ENCODE data around the gene IGF2BP2.
A peak's percentile ranks its signal among the peaks of the same experiment; 100 is the strongest.

The IGF2BP2 gene

GRCh38 chr3:185678027-185678426 lies 146.8 kb downstream of the IGF2BP2 start:
- no peak overlapping the region for H4K12ac ChIP-seq (ENCODE audit: low read depth, low read length)
- no peak overlapping the region for H2BK5ac ChIP-seq (ENCODE audit: low read depth, low read length, poor library complexity)
- H3K9ac ChIP-seq (ENCODE audit: low read length): no peak overlapping the region
- H4K91ac ChIP-seq (ENCODE audit: low read depth, low read length): no peak overlapping the region
- no peaks in the 10 kb centered on the region for H3K9me3 ChIP-seq (ENCODE audit: insufficient read depth, low read depth, low read length)
- H3K27me3 ChIP-seq (ENCODE audit: insufficient read depth, low read length): no peaks in the 10 kb centered on the region
- no peak overlapping the region for H3K4me3 ChIP-seq (ENCODE audit: low read depth, low read length)
- no peak overlapping the region for H3K18ac ChIP-seq (ENCODE audit: low read length)
- H3K27ac ChIP-seq (ENCODE audit: low read depth, low read length): no peak overlapping the region
- no peaks in the 10 kb centered on the region for H3K79me1 ChIP-seq (ENCODE audit: low read length)
- no peak overlapping the region for H2BK12ac ChIP-seq (ENCODE audit: low read length)
- no peaks in the 10 kb centered on the region for H3K4me1 ChIP-seq (ENCODE audit: control insufficient read depth in 1 of 2, insufficient read depth in 2 of 2, low read length in 2 of 2)
- H2BK120ac ChIP-seq (ENCODE audit: insufficient read depth, low read length, poor library complexity): no peak overlapping the region
- no peak for DNase-seq
- no peak overlapping the region for H2AFZ ChIP-seq (ENCODE audit: insufficient read depth, low read length, poor library complexity)
- no peak overlapping the region for H3K23ac ChIP-seq (ENCODE audit: low read length)
- no peak overlapping the region for H3K4me2 ChIP-seq (ENCODE audit: low read length)
- H4K8ac ChIP-seq (ENCODE audit: low read depth, low read length): no peak overlapping the region
- WGBS (ENCODE audit: extremely low coverage, insufficient coverage, insufficient read length): no CpG with 5 or more reads among the region's 1 CpG
- peaks cover 9 to 23% of the 10 kb centered on the region in 2 experiments for H3K36me3 ChIP-seq (ENCODE audit: control insufficient read depth in 1 of 2, insufficient read depth in 2 of 2, low read length in 2 of 2)
- no peak overlapping the region for H3K4ac ChIP-seq (ENCODE audit: low read depth, low read length)
- no peak overlapping the region for H2AK5ac ChIP-seq (ENCODE audit: low read length)
- H3K14ac ChIP-seq (ENCODE audit: low read length): no peak overlapping the region
- H3K79me2 ChIP-seq (ENCODE audit: control insufficient read depth, insufficient read depth, low read length, poor library complexity): no peaks in the 10 kb centered on the region

- Histone ChIP-seq H2BK120ac (ENCODE audit: insufficient read depth, low read length, poor library complexity) (no peak overlapping the region), H3K27me3 (ENCODE audit: insufficient read depth, low read length) (no peaks in the 10 kb centered on the region), H4K91ac (ENCODE audit: low read depth, low read length) (no peak overlapping the region), H3K36me3 (ENCODE audit: control insufficient read depth in 1 of 2, insufficient read depth in 2 of 2, low read length in 2 of 2) (peaks cover 14 to 30% of the 10 kb centered on the region in 2 experiments), H4K12ac (ENCODE audit: low read depth, low read length) (no peak overlapping the region), H3K18ac (ENCODE audit: low read length) (no peak overlapping the region), H3K23ac (ENCODE audit: low read length) (no peak overlapping the region), H3K9me3 (ENCODE audit: insufficient read depth, low read depth, low read length) (no peaks in the 10 kb centered on the region), H2BK12ac (ENCODE audit: low read length) (no peak overlapping the region), H3K14ac (ENCODE audit: low read length) (no peak overlapping the region), H4K8ac (ENCODE audit: low read depth, low read length) (no peak overlapping the region), H2AFZ (ENCODE audit: insufficient read depth, low read length, poor library complexity) (no peak overlapping the region), H3K4me2 (ENCODE audit: low read length) (no peak overlapping the region), H3K4me3 (ENCODE audit: low read depth, low read length) (no peak overlapping the region), H3K27ac (ENCODE audit: low read depth, low read length) (no peak overlapping the region), H3K4ac (ENCODE audit: low read depth, low read length) (no peak overlapping the region), H2BK5ac (ENCODE audit: low read depth, low read length, poor library complexity) (no peak overlapping the region), H2AK5ac (ENCODE audit: low read length) (no peak overlapping the region), H3K79me1 (ENCODE audit: low read length) (no peaks in the 10 kb centered on the region), H3K79me2 (ENCODE audit: control insufficient read depth, insufficient read depth, low read length, poor library complexity) (no peaks in the 10 kb centered on the region), H3K9ac (ENCODE audit: low read length) (no peak overlapping the region), H3K4me1 (ENCODE audit: control insufficient read depth in 1 of 2, insufficient read depth in 2 of 2, low read length in 2 of 2) (no peaks in the 10 kb centered on the region)
- peak; percentile 90 to 99 for DNase-seq
- no CpG with 5 or more reads among the region's 1 CpG for WGBS (ENCODE audit: extremely low coverage, insufficient coverage, insufficient read length)
These were observed 147.6 kb downstream of the IGF2BP2 start for GRCh38 chr3:185677146-185677829.

- Histone ChIP-seq H3K27ac (ENCODE audit: low read depth, low read length) (no peak overlapping the region), H3K36me3 (ENCODE audit: control insufficient read depth in 1 of 2, insufficient read depth in 2 of 2, low read length in 2 of 2) (peaks cover 24 to 27% of the 10 kb centered on the region in 2 experiments), H4K12ac (ENCODE audit: low read depth, low read length) (no peak overlapping the region), H3K79me1 (ENCODE audit: low read length) (no peaks in the 10 kb centered on the region), H4K91ac (ENCODE audit: low read depth, low read length) (no peak overlapping the region), H2AFZ (ENCODE audit: insufficient read depth, low read length, poor library complexity) (no peak overlapping the region), H3K4ac (ENCODE audit: low read depth, low read length) (no peak overlapping the region), H3K23ac (ENCODE audit: low read length) (no peak overlapping the region), H4K8ac (ENCODE audit: low read depth, low read length) (no peak overlapping the region), H3K79me2 (ENCODE audit: control insufficient read depth, insufficient read depth, low read length, poor library complexity) (no peaks in the 10 kb centered on the region), H3K4me3 (ENCODE audit: low read depth, low read length) (no peak overlapping the region), H3K18ac (ENCODE audit: low read length) (no peak overlapping the region), H3K4me2 (ENCODE audit: low read length) (no peak overlapping the region), H3K27me3 (ENCODE audit: insufficient read depth, low read length) (no peaks in the 10 kb centered on the region), H3K9ac (ENCODE audit: low read length) (no peak overlapping the region), H3K4me1 (ENCODE audit: control insufficient read depth in 1 of 2, insufficient read depth in 2 of 2, low read length in 2 of 2) (no peaks in the 10 kb centered on the region), H2AK5ac (ENCODE audit: low read length) (no peak overlapping the region), H3K14ac (ENCODE audit: low read length) (no peak overlapping the region), H3K9me3 (ENCODE audit: insufficient read depth, low read depth, low read length) (no peaks in the 10 kb centered on the region), H2BK5ac (ENCODE audit: low read depth, low read length, poor library complexity) (no peak overlapping the region), H2BK120ac (ENCODE audit: insufficient read depth, low read length, poor library complexity) (no peak overlapping the region), H2BK12ac (ENCODE audit: low read length) (no peak overlapping the region)
- DNase-seq: no peak
- no CpG with 5 or more reads among the region's 4 CpGs for WGBS (ENCODE audit: extremely low coverage, insufficient coverage, insufficient read length)
These were observed 157.3 kb downstream of the IGF2BP2 start for GRCh38 chr3:185667574-185667973.

GRCh38 chr3:185663929-185664328 lies 160.9 kb downstream of the IGF2BP2 start:
- no peaks in the 10 kb centered on the region for H3K27me3 ChIP-seq (ENCODE audit: insufficient read depth, low read length)
- H3K27ac ChIP-seq (ENCODE audit: low read depth, low read length): no peak overlapping the region
- H2BK120ac ChIP-seq (ENCODE audit: insufficient read depth, low read length, poor library complexity): no peak overlapping the region
- no peak overlapping the region for H3K4me3 ChIP-seq (ENCODE audit: low read depth, low read length)
- H2BK5ac ChIP-seq (ENCODE audit: low read depth, low read length, poor library complexity): no peak overlapping the region
- no peak overlapping the region for H3K4me2 ChIP-seq (ENCODE audit: low read length)
- H2AFZ ChIP-seq (ENCODE audit: insufficient read depth, low read length, poor library complexity): no peak overlapping the region
- no peak for DNase-seq
- no peak overlapping the region for H2BK12ac ChIP-seq (ENCODE audit: low read length)
- no peaks in the 10 kb centered on the region for H3K9me3 ChIP-seq (ENCODE audit: insufficient read depth, low read depth, low read length)
- H3K9ac ChIP-seq (ENCODE audit: low read length): no peak overlapping the region
- H3K79me2 ChIP-seq (ENCODE audit: control insufficient read depth, insufficient read depth, low read length, poor library complexity): no peaks in the 10 kb centered on the region
- H3K4me1 ChIP-seq (ENCODE audit: control insufficient read depth in 1 of 2, insufficient read depth in 2 of 2, low read length in 2 of 2): peaks cover 0 to under 1% of the 10 kb centered on the region in 2 experiments
- no peak overlapping the region for H4K91ac ChIP-seq (ENCODE audit: low read depth, low read length)
- peaks cover 13 to 18% of the 10 kb centered on the region in 2 experiments for H3K36me3 ChIP-seq (ENCODE audit: control insufficient read depth in 1 of 2, insufficient read depth in 2 of 2, low read length in 2 of 2)
- H4K8ac ChIP-seq (ENCODE audit: low read depth, low read length): no peak overlapping the region
- no peak overlapping the region for H2AK5ac ChIP-seq (ENCODE audit: low read length)
- no peak overlapping the region for H3K4ac ChIP-seq (ENCODE audit: low read depth, low read length)
- WGBS (ENCODE audit: extremely low coverage, insufficient coverage, insufficient read length): no CpG with 5 or more reads among the region's 5 CpGs
- H4K12ac ChIP-seq (ENCODE audit: low read depth, low read length): no peak overlapping the region
- no peak overlapping the region for H3K14ac ChIP-seq (ENCODE audit: low read length)
- no peak overlapping the region for H3K23ac ChIP-seq (ENCODE audit: low read length)
- H3K79me1 ChIP-seq (ENCODE audit: low read length): no peaks in the 10 kb centered on the region
- no peak overlapping the region for H3K18ac ChIP-seq (ENCODE audit: low read length)
